Memory B cell (primary cell): ENCODE data around the gene PTGER1.

Experiments
- ATAC-seq: fragments of 150-1000 bp; cut with Tn5 transposase; 2 replicates; pipeline ENCODE4 v1.10.0; 2021; ENCODE audit warnings: low read depth, mild to moderate bottlenecking, moderate library complexity
- DNase-seq, 2 donors: peaks; one replicate each; pipeline ENCODE4 v3.0.0; 2022; ENCODE audit warnings: low spot score in 2 of 2
- H3K27ac Mint-ChIP-seq: one replicate; pipeline ENCODE4 v1.8.0; 2022; ENCODE audit warnings: mild to moderate bottlenecking, moderate library complexity, mixed read lengths
- H3K27me3 Mint-ChIP-seq: one replicate; pipeline ENCODE4 v1.8.0; 2022; ENCODE audit warnings: mixed read lengths
- H3K36me3 Mint-ChIP-seq: one replicate; pipeline ENCODE4 v1.8.0; 2022; ENCODE audit warnings: mild to moderate bottlenecking, mixed read lengths
- H3K4me1 Mint-ChIP-seq: one replicate; pipeline ENCODE4 v1.8.0; 2022; ENCODE audit warnings: mixed read lengths
- H3K4me3 Mint-ChIP-seq: one replicate; pipeline ENCODE4 v1.8.0; 2022; ENCODE audit warnings: mild to moderate bottlenecking, moderate library complexity, mixed read lengths
- H3K9me3 Mint-ChIP-seq: one replicate; pipeline ENCODE4 v1.8.0; 2022; ENCODE audit warnings: mixed read lengths

The PTGER1 gene

DNA sequence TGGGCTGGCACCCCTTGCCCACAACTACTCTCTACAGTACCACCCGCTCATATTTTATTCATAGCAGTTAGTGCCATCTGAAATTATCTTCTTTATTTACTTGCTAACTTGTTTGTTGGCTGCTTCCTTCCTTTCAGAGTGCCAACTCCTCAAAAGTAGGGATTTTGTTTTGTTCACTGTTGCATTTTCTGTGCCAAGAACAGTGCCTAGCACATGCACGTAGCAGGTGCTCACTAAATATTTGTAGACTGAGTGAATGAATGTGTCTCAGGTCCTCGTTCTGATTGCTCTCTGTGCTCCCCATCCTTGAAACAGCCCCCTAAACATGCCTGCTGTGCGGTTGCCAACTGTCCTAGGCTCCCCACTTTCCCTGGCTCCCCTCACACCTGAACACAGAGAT, 19.3 kb upstream of the PTGER1 start:
- no peak for ATAC-seq
- Mint-ChIP-seq H3K36me3 (peaks cover 11% of the 10 kb centered on the region), H3K27ac (no peak overlapping the region), H3K4me1 (peaks cover 12% of the 10 kb centered on the region), H3K27me3 (no peaks in the 10 kb centered on the region), H3K4me3 (peak overlapping the region; percentile 28), H3K9me3 (no peaks in the 10 kb centered on the region)
- no peak for DNase-seq

DNA sequence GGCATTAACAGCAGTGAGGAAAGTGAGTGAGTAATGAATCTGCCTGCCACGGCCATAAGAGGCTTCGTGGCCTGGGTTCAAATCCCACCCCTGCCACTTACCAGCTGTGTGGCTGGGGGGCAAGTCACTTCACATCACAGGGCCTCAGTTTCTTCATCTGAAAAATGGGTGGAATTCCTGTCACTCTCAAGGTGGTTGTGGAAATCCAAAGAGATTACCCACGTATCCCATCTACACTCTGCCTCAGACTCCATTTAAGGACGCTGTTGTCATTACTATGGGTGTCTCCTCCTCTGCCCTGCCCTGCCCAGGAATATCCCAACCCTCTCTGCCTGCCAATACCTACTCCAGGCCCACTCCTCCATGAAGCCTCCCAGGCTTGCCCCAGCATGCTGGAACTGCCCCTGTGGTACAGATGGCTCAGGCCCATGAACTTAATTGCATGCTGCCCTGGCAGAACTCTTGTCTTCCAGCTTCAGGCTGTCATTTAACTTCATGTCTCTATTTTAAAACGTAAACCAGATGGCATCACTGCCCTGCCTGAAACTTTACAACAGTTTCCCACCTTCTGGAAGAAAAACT, 17.7 kb upstream of the PTGER1 start:
- ATAC-seq = no peak
- Mint-ChIP-seq H3K4me3 (no peak overlapping the region), H3K27me3 (no peaks in the 10 kb centered on the region), H3K9me3 (no peaks in the 10 kb centered on the region), H3K27ac (no peak overlapping the region), H3K36me3 (peaks cover 13% of the 10 kb centered on the region), H3K4me1 (peaks cover 12% of the 10 kb centered on the region)
- no peak for DNase-seq

DNA sequence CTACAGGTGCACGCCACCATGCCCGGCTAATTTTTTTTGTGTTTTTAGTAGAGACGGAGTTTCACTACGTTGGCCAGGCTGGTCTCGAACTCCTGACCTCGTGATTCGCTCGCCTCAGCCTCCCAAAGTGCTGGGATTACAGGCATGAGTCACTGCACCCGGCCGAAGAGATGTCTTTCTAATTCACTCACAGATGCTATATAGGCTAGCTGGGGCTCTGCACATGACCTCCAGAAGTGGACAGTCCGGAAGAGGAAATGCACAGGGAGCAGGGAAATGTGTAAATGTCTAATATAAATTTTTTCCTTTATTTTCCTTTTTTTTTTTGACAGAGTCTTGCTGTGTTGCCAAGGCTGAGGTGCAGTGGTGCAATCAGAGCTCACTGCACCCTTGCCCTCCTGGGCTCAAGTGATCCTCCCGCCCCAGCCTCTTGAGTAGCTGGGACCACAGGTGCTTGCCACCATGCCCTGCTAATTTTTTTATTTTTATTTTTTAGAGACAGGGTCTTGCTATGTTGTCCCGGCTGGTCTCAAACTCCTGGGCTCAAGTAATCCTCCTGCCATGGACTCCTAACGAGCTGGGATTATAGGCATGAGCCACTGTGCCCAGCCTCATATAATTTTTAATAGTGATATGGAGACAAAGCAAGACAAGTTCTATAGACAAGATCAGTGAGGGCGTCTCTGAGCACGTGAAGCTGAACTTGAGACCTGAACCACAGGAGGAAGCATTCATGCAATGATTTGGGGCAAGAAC, 12.4 kb upstream of the PTGER1 start:
- no peak for DNase-seq
- H3K4me1 Mint-ChIP-seq = no peaks in the 10 kb centered on the region
- no peak for ATAC-seq
- no peak overlapping the region for H3K4me3 Mint-ChIP-seq
- H3K9me3 Mint-ChIP-seq = no peaks in the 10 kb centered on the region
- H3K27ac Mint-ChIP-seq = no peak overlapping the region
- H3K27me3 Mint-ChIP-seq = no peaks in the 10 kb centered on the region
- peaks cover 9% of the 10 kb centered on the region for H3K36me3 Mint-ChIP-seq

DNA sequence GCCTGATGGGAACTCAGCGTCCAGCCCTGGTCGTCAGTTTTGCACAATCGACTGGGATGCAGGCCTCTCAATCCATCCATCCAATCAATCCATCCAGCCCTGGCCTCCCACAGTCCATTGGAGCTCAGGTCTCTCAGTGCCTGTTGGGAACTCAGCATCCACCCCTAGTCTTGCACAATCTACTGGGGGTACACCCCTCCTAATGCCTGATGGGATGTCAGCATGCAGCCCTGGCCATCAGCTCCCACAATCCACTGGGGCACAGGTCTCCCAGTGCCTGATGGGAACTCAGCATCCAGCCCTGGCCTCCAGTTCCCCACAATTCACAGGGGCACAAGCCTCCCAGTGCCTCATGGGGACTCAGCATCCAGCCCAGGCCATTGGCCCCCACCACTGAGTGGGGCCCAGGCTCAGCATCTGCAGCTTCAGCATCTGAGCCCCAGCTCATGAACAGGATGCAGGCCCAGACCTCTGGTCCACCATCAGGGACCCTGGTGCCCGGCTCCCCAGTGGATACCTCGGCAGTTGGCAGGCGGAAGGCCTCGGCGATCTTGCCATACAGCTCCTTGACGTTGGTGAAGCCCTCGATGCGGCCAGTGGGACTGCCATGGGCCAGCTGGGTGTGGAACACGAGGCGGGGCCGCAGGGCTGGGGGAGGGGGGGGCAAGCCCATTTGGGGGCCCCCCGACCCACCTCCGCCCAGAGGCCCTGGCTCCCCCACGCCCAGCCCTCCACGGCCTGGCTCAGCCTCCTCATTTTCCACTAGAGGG, 7.2 kb upstream of the PTGER1 start:
- no peak overlapping the region for H3K27ac Mint-ChIP-seq
- H3K4me1 Mint-ChIP-seq = no peaks in the 10 kb centered on the region
- no peak for DNase-seq
- ATAC-seq = no peak
- peaks cover 5% of the 10 kb centered on the region for H3K36me3 Mint-ChIP-seq
- H3K4me3 Mint-ChIP-seq = no peak overlapping the region
- H3K9me3 Mint-ChIP-seq = no peaks in the 10 kb centered on the region
- H3K27me3 Mint-ChIP-seq = no peaks in the 10 kb centered on the region

DNA sequence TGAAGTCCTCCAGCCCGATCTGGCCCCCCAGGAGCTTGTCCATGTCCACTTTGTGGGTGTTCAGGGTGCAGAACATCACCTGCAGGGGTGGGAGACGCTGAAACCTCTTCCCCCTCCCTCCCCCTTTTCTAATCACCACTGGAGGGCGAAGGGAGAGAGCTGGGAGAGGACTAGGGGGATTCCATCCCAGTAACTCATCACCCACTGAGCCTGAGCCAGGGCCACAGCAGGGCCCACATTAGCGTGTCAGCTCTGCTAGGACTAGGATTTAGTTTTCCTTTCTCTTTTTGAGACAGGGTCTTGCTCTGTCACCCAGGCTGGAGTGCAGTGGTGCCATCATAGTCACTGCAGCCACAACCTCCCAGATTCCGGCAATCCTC, 5.5 kb upstream of the PTGER1 start:
- Mint-ChIP-seq H3K4me3 (no peak overlapping the region), H3K27me3 (peaks cover 11% of the 10 kb centered on the region), H3K27ac (no peak overlapping the region), H3K9me3 (no peaks in the 10 kb centered on the region), H3K36me3 (peaks cover 5% of the 10 kb centered on the region), H3K4me1 (peaks cover 7% of the 10 kb centered on the region)
- DNase-seq (no peak), ATAC-seq (no peak)

DNA sequence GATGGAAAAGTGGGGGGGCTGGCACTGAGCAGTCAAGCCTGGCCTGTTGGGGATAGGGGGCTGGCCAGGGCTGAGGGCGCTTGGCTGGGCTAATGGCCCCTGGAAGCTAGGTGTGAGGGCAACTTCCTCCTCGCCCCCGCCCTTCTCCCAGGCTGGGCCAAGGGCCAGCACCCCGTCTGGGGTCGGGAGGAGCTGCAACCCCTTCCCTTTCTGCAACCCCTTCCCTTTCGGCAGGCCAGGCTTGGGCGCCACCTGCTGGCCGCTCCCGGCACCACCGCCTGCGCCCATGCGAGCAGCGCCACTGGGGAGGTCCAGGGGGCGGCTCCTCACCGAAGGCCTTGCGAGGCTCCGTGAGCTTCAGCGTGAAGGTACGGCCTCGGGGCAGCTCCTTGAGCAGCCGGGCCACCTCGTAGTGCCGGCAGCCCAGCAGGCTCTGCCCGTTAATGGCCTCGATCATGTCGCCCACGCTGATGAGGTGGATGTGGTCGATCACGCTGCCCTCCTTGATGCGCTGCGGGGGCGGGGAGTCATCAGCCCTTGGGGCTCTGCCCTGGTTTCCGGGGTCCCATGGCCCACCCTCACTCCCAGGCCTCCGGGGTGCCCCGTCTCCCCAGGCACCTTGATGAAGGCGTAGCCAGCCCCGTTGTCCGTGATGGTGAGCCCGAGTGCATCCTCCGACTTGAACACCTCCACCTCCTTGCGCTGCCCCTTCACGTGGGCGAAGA, 5.0 kb upstream of the PTGER1 start:
- H3K4me3 Mint-ChIP-seq = no peak overlapping the region

DNA sequence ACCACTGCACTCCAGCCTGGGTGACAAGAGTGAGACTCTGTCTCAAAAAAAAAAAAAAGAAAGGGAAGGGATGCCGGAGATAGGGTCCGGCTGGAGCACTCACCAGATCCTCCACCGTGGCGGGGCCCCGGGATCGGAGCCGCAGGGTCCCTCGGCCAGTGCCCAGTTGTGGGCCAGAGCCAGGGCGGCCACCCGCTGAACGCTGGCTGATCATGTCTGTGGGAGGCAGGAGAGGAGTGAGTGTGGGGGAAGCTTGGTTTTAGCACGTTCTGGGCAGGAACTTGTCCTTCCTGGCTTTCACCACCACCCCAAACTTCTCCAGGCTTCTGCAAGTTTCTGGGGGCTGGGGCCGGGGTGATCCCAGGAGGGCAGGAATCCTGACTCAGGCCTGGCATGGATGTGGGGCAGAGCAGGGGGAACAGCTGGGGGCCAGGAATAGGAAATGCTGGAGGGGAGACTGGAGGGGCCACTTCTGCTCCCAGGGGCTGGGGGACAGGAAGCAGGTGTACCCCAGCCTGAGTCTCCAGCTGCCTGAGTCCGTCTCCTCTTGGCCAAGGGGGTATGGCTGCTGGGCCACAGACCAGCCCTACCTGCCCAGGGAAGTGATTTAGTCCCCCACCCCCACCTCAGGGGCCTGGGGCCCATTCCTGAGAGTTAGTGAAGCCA, 4.3 kb upstream of the PTGER1 start:
- ATAC-seq = no peak
- Mint-ChIP-seq H3K27ac (no peak overlapping the region), H3K9me3 (no peaks in the 10 kb centered on the region), H3K4me3 (no peak overlapping the region), H3K27me3 (peaks cover 16% of the 10 kb centered on the region), H3K36me3 (peaks cover 5% of the 10 kb centered on the region), H3K4me1 (peaks cover 12% of the 10 kb centered on the region)
- no peak for DNase-seq

More for the DNA sequence above, 5.0 kb upstream of the PTGER1 start:
- H3K36me3 Mint-ChIP-seq = peaks cover 5% of the 10 kb centered on the region
- H3K27ac Mint-ChIP-seq = no peak overlapping the region
- ATAC-seq (peak; percentile 78), DNase-seq (peak; percentile 69 to 83)
- no peaks in the 10 kb centered on the region for H3K9me3 Mint-ChIP-seq
- peaks cover 11% of the 10 kb centered on the region for H3K27me3 Mint-ChIP-seq
- H3K4me1 Mint-ChIP-seq = peaks cover 7% of the 10 kb centered on the region

DNA sequence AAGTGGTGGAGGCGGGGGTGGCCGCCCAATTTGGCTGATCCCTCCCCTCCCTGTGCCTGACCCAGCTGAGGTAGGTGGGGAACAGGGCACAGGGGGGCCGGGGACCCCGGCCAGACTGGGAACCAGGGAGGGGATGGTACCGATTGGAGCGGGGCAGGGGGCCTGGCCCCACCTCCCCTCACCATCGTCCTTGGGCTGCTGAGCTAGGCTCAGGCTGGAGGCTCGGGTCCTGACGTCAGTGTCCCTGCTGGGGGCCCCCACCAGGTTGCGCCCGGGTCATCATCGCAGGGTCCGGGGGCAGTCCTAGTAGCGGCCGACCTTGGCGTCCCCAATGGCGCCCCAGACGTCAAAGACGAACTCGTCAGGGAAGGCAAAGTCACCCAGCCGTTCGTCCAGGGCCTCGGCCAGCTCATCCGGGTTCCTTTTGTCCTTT, 3.0 kb upstream of the PTGER1 start:
- Mint-ChIP-seq H3K36me3 (peaks cover 5% of the 10 kb centered on the region), H3K4me1 (peaks cover 15% of the 10 kb centered on the region), H3K27me3 (peaks cover 19% of the 10 kb centered on the region), H3K27ac (no peak overlapping the region), H3K4me3 (no peak overlapping the region), H3K9me3 (no peaks in the 10 kb centered on the region)
- ATAC-seq (no peak), DNase-seq (no peak)

DNA sequence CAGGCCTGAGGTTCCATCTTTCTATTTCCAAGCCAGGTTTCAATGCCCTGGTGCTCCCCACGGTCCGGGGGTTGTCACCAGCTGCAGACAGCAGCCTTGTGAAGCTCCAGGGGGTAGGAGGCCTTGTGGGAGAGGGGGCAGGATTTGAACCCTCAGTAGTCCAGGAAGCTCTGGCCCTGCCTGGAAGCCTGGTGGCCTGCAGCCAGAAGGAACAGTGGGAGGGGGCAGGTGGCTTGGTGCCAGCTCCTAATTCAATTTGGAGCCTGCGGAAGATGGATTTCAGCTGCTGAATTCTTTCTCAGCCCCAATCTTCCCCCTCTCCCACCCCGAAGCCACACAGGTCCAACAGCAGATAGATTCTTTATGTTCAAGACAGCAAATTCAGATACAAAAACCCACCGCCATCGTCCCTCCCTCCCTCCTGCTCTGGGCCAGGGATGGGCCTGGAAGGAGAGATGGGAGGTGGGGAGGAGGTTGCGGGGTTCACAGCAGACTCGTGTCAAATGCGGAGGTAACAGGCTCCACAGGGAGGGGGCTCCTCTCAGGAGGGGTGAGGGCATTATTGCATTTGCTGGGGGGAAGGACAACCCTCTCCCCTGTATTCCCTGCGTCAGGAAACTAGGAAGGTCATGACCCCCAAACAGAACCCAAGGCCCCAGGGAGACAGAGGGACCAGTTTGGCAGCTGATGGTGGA, 2.4 kb upstream of the PTGER1 start:
- no peak for DNase-seq
- H3K36me3 Mint-ChIP-seq = peaks cover 5% of the 10 kb centered on the region
- ATAC-seq = no peak
- peaks cover 25% of the 10 kb centered on the region for H3K27me3 Mint-ChIP-seq
- H3K4me1 Mint-ChIP-seq = peaks cover 20% of the 10 kb centered on the region
- H3K4me3 Mint-ChIP-seq = no peak overlapping the region
- H3K27ac Mint-ChIP-seq = no peak overlapping the region
- no peaks in the 10 kb centered on the region for H3K9me3 Mint-ChIP-seq

DNA sequence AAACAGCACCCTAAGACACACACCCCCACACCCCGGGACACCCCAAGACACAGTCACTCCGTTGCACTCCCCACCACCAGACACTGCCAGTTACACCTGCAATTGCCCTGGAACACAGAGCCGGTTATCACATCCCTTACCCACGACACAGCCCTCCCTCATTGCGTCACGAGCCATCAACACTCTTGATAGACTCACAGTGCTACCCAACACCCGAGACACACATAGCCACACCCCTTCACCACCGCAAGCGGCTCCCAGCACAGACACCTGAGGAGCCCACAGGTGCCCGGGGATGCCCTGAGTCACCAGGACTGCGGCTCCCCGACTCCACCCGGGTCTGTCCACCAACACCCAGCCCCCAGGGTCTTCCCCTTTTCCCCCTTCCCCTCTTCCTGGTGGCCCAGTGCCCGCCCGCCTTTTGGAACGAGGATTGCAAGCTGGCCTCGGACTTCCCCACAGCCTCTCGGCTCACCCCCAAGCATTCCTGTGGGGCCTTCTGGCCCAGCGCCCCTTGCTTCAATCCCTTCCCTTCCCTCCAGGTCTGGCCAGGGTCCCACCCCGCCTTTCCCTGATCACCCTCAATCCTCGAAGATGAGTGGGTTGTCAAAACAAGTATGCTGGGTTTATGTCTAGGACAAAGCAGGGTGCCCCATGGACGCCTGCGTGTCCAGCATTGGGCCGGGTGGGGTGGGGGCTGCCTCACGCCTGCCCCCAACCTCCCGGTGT, 1.7 kb upstream of the PTGER1 start:
- Mint-ChIP-seq H3K36me3 (peaks cover 4% of the 10 kb centered on the region), H3K27ac (no peak overlapping the region), H3K4me3 (no peak overlapping the region), H3K27me3 (peaks cover 26% of the 10 kb centered on the region), H3K9me3 (no peaks in the 10 kb centered on the region), H3K4me1 (peaks cover 22% of the 10 kb centered on the region)
- ATAC-seq = peak; percentile 30
- DNase-seq = no peak

DNA sequence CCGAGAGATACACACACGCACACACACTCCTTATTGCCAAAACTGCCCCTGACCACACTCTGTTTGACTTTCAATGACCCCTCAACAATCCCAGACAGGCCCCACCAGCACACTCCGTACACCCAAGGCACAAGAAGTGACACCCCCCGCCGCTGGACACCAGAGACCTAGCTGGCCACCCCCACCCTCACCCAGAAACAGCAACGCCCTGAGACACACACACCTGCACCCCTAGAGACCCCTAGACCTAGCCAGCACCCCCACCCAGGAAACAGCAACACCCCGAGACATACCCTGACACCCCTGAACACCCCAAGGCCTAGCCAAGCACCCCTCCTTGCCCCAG, 1.1 kb upstream of the PTGER1 start:
- no peaks in the 10 kb centered on the region for H3K9me3 Mint-ChIP-seq
- peaks cover 26% of the 10 kb centered on the region for H3K27me3 Mint-ChIP-seq
- H3K36me3 Mint-ChIP-seq = peaks cover 4% of the 10 kb centered on the region
- no peak overlapping the region for H3K27ac Mint-ChIP-seq
- no peak overlapping the region for H3K4me3 Mint-ChIP-seq
- ATAC-seq (no peak), DNase-seq (no peak)
- peaks cover 23% of the 10 kb centered on the region for H3K4me1 Mint-ChIP-seq

DNA sequence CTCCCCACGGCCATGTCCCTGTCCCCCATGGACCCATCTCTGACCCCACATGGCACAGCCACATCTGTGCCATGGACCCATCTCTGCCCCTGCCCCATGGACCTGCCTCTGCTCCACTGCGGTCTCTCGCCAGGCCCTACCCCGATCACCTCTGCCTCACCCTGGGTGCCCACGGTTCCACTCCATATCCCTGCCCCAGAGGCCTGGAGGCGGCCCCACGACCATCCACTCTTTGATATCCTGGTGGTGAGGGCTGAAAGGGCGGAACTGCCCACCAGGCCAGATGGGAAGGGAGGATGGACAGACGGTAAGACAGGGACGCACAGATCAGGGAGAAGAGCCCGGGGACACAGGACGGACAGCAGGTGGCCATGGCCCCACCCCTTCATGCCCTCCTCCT, 327 bp downstream of the PTGER1 start:
- peaks cover 26% of the 10 kb centered on the region for H3K27me3 Mint-ChIP-seq
- no peaks in the 10 kb centered on the region for H3K9me3 Mint-ChIP-seq
- DNase-seq = no peak
- ATAC-seq = no peak
- peaks cover 23% of the 10 kb centered on the region for H3K4me1 Mint-ChIP-seq
- H3K36me3 Mint-ChIP-seq = peaks cover 7% of the 10 kb centered on the region
- H3K27ac Mint-ChIP-seq = no peak overlapping the region
- peak overlapping the region; percentile 21 for H3K4me3 Mint-ChIP-seq
